H9 (cell line): ENCODE results near the gene CACNA1I. TPM values are rescaled to one million over a fixed set of nuclear protein-coding genes. Genes with fewer than 3 reads are reported as not detected.

Experiments used
- DNase-seq: peaks from one replicate; pipeline ENCODE4 v3.0.0-alpha.2; 2017
- H2AFZ ChIP-seq: one replicate; pipeline ENCODE4 v1.6.1; 2013; ENCODE audit warnings: mild to moderate bottlenecking, low read length, control low read depth, moderate library complexity
- H2AK5ac ChIP-seq: 2 replicates; pipeline ENCODE4 v1.6.1; 2013; ENCODE audit warnings: low read length, control low read depth, mixed read lengths; ENCODE audit not compliant: insufficient read length
- H2BK120ac ChIP-seq: one replicate; pipeline ENCODE4 v1.6.1; 2013; ENCODE audit warnings: low read depth, mild to moderate bottlenecking, low read length, control low read depth, inconsistent platforms; ENCODE audit not compliant: poor library complexity, severe bottlenecking
- H2BK12ac ChIP-seq: 2 replicates; pipeline ENCODE4 v1.6.1; 2013; ENCODE audit warnings: low read length, control low read depth, mixed read lengths, low read depth; ENCODE audit not compliant: insufficient read length
- H2BK15ac ChIP-seq: 2 replicates; pipeline ENCODE4 v1.6.1; 2013; ENCODE audit warnings: low read depth, low read length, control low read depth
- H2BK20ac ChIP-seq: one replicate; pipeline ENCODE4 v1.6.1; 2013; ENCODE audit warnings: low read depth, mild to moderate bottlenecking, low read length, control low read depth, inconsistent platforms; ENCODE audit not compliant: poor library complexity, severe bottlenecking
- H2BK5ac ChIP-seq: 2 replicates; pipeline ENCODE4 v1.6.1; 2013; ENCODE audit warnings: low read length, control low read depth, mixed read lengths; ENCODE audit not compliant: insufficient read length
- H3K14ac ChIP-seq: 2 replicates; pipeline ENCODE4 v1.6.1; 2013; ENCODE audit warnings: low read length, control low read depth; ENCODE audit not compliant: insufficient read depth
- H3K18ac ChIP-seq: 2 replicates; pipeline ENCODE4 v1.6.1; 2013; ENCODE audit warnings: low read depth, mild to moderate bottlenecking, mixed read lengths, low read length, control low read depth; ENCODE audit not compliant: insufficient read length
- H3K23ac ChIP-seq: 2 replicates; pipeline ENCODE4 v1.6.1; 2013; ENCODE audit warnings: low read length, control low read depth, mixed read lengths, low read depth; ENCODE audit not compliant: insufficient read length
- H3K23me2 ChIP-seq: 2 replicates; pipeline ENCODE4 v1.6.1; 2013; ENCODE audit warnings: low read depth, mild to moderate bottlenecking, mixed read lengths, low read length, control low read depth; ENCODE audit not compliant: insufficient read length, poor library complexity, severe bottlenecking
- H3K27ac ChIP-seq: 2 replicates; pipeline ENCODE4 v1.5.1; 2013; ENCODE audit warnings: low read length, control low read depth, mixed read lengths, low read depth; ENCODE audit not compliant: insufficient read length
- H3K27me3 ChIP-seq: 2 replicates; pipeline ENCODE4 v1.6.1; 2013; ENCODE audit warnings: low read length, control low read depth, inconsistent platforms; ENCODE audit not compliant: insufficient read depth
- H3K4ac ChIP-seq: 2 replicates; pipeline ENCODE4 v1.6.1; 2013; ENCODE audit warnings: low read depth, mild to moderate bottlenecking, control low read depth, inconsistent platforms, low read length, moderate library complexity
- H3K4me1 ChIP-seq: 2 replicates; pipeline ENCODE4 v1.6.1; 2013; ENCODE audit warnings: low read length, control low read depth, inconsistent platforms; ENCODE audit not compliant: insufficient read depth
- H3K4me2 ChIP-seq: 2 replicates; pipeline ENCODE4 v1.6.1; 2013; ENCODE audit warnings: low read length, control low read depth, mixed read lengths; ENCODE audit not compliant: insufficient read length, insufficient read depth
- H3K56ac ChIP-seq: 2 replicates; pipeline ENCODE4 v1.6.1; 2013; ENCODE audit warnings: low read depth, mild to moderate bottlenecking, mixed read lengths, low read length, control low read depth; ENCODE audit not compliant: insufficient read length
- H3K79me1 ChIP-seq: 2 replicates; pipeline ENCODE4 v1.6.1; 2013; ENCODE audit warnings: low read depth, mild to moderate bottlenecking, moderate library complexity, low read length, control low read depth, inconsistent platforms; ENCODE audit not compliant: insufficient read depth, poor library complexity, severe bottlenecking
- H3K79me2 ChIP-seq: 2 replicates; pipeline ENCODE4 v1.6.1; 2013; ENCODE audit warnings: low read length, control low read depth, inconsistent platforms; ENCODE audit not compliant: insufficient read depth
- H3K9ac ChIP-seq: 2 replicates; pipeline ENCODE4 v1.6.1; 2013; ENCODE audit warnings: low read length, control low read depth, mixed read lengths; ENCODE audit not compliant: insufficient read length; ENCODE audit errors: extremely low read depth
- H3K9me3 ChIP-seq: one replicate; pipeline ENCODE4 v1.6.1; 2013; ENCODE audit warnings: low read depth, low read length, inconsistent platforms; ENCODE audit not compliant: control insufficient read depth
- H3T11ph ChIP-seq: one replicate; pipeline ENCODE4 v1.6.1; 2013; ENCODE audit warnings: mild to moderate bottlenecking, low read length, control low read depth, inconsistent platforms
- H4K20me1 ChIP-seq: one replicate; pipeline ENCODE4 v1.6.1; 2013; ENCODE audit not compliant: control insufficient read depth, insufficient read length, insufficient read depth
- H4K5ac ChIP-seq: 2 replicates; pipeline ENCODE4 v1.6.1; 2013; ENCODE audit warnings: low read depth, mild to moderate bottlenecking, mixed read lengths, low read length, control low read depth; ENCODE audit not compliant: insufficient read length
- H4K8ac ChIP-seq: replicated peaks from 2 replicates; pipeline ENCODE4 v1.6.1; 2013; ENCODE audit warnings: low read length, control low read depth, mixed read lengths, low read depth; ENCODE audit not compliant: insufficient read length
- H4K91ac ChIP-seq: 2 replicates; pipeline ENCODE4 v1.6.1; 2013; ENCODE audit warnings: low read depth, mild to moderate bottlenecking, moderate library complexity, mixed read lengths, low read length, control low read depth; ENCODE audit not compliant: insufficient read length
- H3K27ac Mint-ChIP-seq, 3 experiments: 2 replicates in 2 of 3; 3 replicates in 1 of 3; pipeline ENCODE4 v1.8.0; 2020 to 2021; ENCODE audit warnings: mixed read lengths in 3 of 3, mild to moderate bottlenecking in 1 of 3, moderate library complexity in 1 of 3
- H3K27me3 Mint-ChIP-seq: 2 replicates; pipeline ENCODE4 v1.8.0; 2021; ENCODE audit warnings: low read depth, mild to moderate bottlenecking, moderate library complexity, mixed read lengths
- H3K36me3 Mint-ChIP-seq, 3 experiments: 2 replicates in 2 of 3; 3 replicates in 1 of 3; pipeline ENCODE4 v1.8.0; 2020 to 2021; ENCODE audit warnings: low read depth in 3 of 3, mixed read lengths in 3 of 3; ENCODE audit not compliant: insufficient read depth in 1 of 3
- H3K4me1 Mint-ChIP-seq, 2 experiments: 2 replicates each; pipeline ENCODE4 v1.8.0; 2020; ENCODE audit warnings: mixed read lengths in 2 of 2
- H3K4me3 Mint-ChIP-seq, 2 experiments: 2 replicates in 1 of 2; 3 replicates in 1 of 2; pipeline ENCODE4 v1.8.0; 2020 to 2021; ENCODE audit warnings: mild to moderate bottlenecking in 2 of 2, mixed read lengths in 2 of 2, moderate library complexity in 1 of 2
- H3K9me3 Mint-ChIP-seq, 2 experiments: 2 replicates in 1 of 2; 3 replicates in 1 of 2; pipeline ENCODE4 v1.8.0; 2020; ENCODE audit warnings: mild to moderate bottlenecking in 2 of 2, mixed read lengths in 2 of 2, moderate library complexity in 1 of 2
- CTCF ChIP-seq: fragments of 200-600 bp; sonication (generic); conservative IDR thresholded peaks from 3 replicates; pipeline ENCODE4 v1.8.0; 2021; ENCODE audit warnings: antibody characterized with exemption, mild to moderate bottlenecking
- WGBS: extraction: QIAGEN DNeasy Blood & Tissue Kit; methylation state at CpG from one replicate; pipeline ENCODE4 v1.1.7; 2013; ENCODE audit warnings: missing lambda C conversion rate, low lambda C conversion rate, mixed read lengths; ENCODE audit not compliant: insufficient read length; ENCODE audit errors: extremely low coverage; 5-methylcytosine and 5-hydroxymethylcytosine counted together
- total RNA-seq: library from RNA; stranded (reverse); gene quantifications from 2 replicates; pipeline ENCODE4 v1.2.1, GENCODE V29; 2021

CACNA1I gene
- total RNA-seq, 1 experiment from 2014 or later = 0.50 TPM

- Histone ChIP-seq H4K5ac (no peak overlapping the region), H2BK5ac (no peak overlapping the region), H3K27ac (no peak overlapping the region), H2AK5ac (no peak overlapping the region), H3K79me1 (no peaks in the 10 kb centered on the region), H4K20me1 (no peaks in the 10 kb centered on the region), H2BK15ac (no peak overlapping the region), H3K56ac (no peak overlapping the region), H3K9ac (no peak overlapping the region), H2AFZ (no peak overlapping the region), H3K27me3 (no peaks in the 10 kb centered on the region), H3K9me3 (no peaks in the 10 kb centered on the region), H2BK20ac (no peak overlapping the region), H2BK120ac (no peak overlapping the region), H3K4me2 (no peak overlapping the region), H4K8ac (no peak overlapping the region), H3K23ac (no peak overlapping the region), H3K14ac (no peak overlapping the region; the same call in 1 of the 2 replicates), H3K4ac (no peak overlapping the region), H3K79me2 (no peaks in the 10 kb centered on the region), H2BK12ac (no peak overlapping the region), H3K18ac (no peak overlapping the region), H3K4me1 (no peaks in the 10 kb centered on the region), H4K91ac (no peak overlapping the region), H3T11ph (no peak overlapping the region), H3K23me2 (no peaks in the 10 kb centered on the region)
- no peak overlapping the region for H3K4me3 Mint-ChIP-seq
- H3K4me1 Mint-ChIP-seq = peaks cover 4 to 21% of the 10 kb centered on the region in 2 experiments; a peak in 3 of 4 replicates
- peaks cover 14% of the 10 kb centered on the region for H3K27me3 Mint-ChIP-seq
- TF ChIP-seq CTCF = no peak
- no peak for DNase-seq
- no peaks in the 10 kb centered on the region for H3K36me3 Mint-ChIP-seq
- H3K9me3 Mint-ChIP-seq = no peaks in the 10 kb centered on the region
- no peak overlapping the region for H3K27ac Mint-ChIP-seq
- no CpG with 5 or more reads among the region's 13 CpGs for WGBS
Measured at GRCh38 chr22:39688186-39688785, 117.7 kb downstream of the CACNA1I start.
